Bronchial epithelial cell (primary cell): ENCODE results near the gene ALDH9A1. TPM values are rescaled to one million over a fixed set of nuclear protein-coding genes. Genes with fewer than 3 reads are reported as not detected.

Source experiments
- DNase-seq: peaks from one replicate; pipeline ENCODE4 v3.0.0-alpha.2; 2010; ENCODE audit warnings: low read depth
- FAIRE-seq: peaks from 2 replicates; lab custom pipeline; 2011; peaks lifted over from hg19 to GRCh38; lab: Jason Lieb, UNC
- H3K27me3 ChIP-seq: 2 replicates; pipeline ENCODE4 v1.5.1; 2011; ENCODE audit warnings: low read length; ENCODE audit not compliant: control insufficient read depth, insufficient read depth
- H3K36me3 ChIP-seq: 2 replicates; pipeline ENCODE4 v1.5.1; 2011; ENCODE audit warnings: low read length; ENCODE audit not compliant: control insufficient read depth, insufficient read depth
- H3K4me3 ChIP-seq: 2 replicates; pipeline ENCODE4 v1.5.1; 2011; ENCODE audit warnings: mild to moderate bottlenecking, low read depth, low read length, control low read depth
- CTCF ChIP-seq: IDR thresholded peaks from 2 replicates; pipeline ENCODE4 v1.5.1; 2011; ENCODE audit warnings: mild to moderate bottlenecking, moderate library complexity, low read length, control low read depth, inconsistent platforms; ENCODE audit not compliant: insufficient read depth, severe bottlenecking
- total RNA-seq: library from RNA; depleted of rRNA; stranded (reverse); fragments of >200 nt; gene quantifications from 2 replicates; pipeline ENCODE4 v1.2.1, GENCODE V29; 2014

ALDH9A1 gene
- total RNA-seq, 1 donor from 2014 or later: 44.0 TPM

- DNase-seq (peak; percentile 58), FAIRE-seq (no peak)
- H3K4me3 ChIP-seq: no peak overlapping the region
- H3K27me3 ChIP-seq: no peaks in the 10 kb centered on the region
- no peak for TF ChIP-seq CTCF
- H3K36me3 ChIP-seq: no peaks in the 10 kb centered on the region
Observed at GRCh38 chr1:165696625-165697100, 1.7 kb downstream of the ALDH9A1 start.

GRCh38 chr1:165695031-165695430, 3.3 kb downstream of the ALDH9A1 start:
- TF ChIP-seq CTCF: no peak
- DNase-seq: no peak
- Histone ChIP-seq H3K27me3 (no peaks in the 10 kb centered on the region), H3K4me3 (no peak overlapping the region), H3K36me3 (no peaks in the 10 kb centered on the region)
- no peak for FAIRE-seq

- H3K27me3 ChIP-seq: no peaks in the 10 kb centered on the region
- TF ChIP-seq CTCF: no peak
- FAIRE-seq (no peak), DNase-seq (no peak)
- H3K4me3 ChIP-seq: no peak overlapping the region
- H3K36me3 ChIP-seq: no peaks in the 10 kb centered on the region
Observed at GRCh38 chr1:165688046-165688445, 10.3 kb downstream of the ALDH9A1 start.

DNA sequence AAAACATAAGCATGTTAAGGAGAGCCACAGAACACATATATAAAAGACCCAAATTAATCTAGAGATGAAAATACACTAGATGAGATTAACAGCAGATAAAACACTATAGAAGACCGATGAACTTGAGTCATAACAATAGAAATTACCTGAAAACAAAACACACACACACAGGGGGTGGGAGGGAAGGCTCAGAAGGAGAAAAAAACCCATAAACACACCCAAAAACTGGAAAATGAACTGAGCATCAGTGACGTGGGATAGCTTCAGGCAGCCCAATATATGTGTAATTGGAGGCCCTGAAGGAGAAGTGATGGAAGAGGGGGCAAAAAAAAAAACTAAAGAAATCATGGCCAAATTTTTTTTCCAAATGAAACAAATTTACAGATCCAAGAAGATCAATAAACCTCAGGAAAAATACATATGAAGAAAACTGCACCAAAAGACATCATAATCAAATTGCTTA, 11.4 kb downstream of the ALDH9A1 start:
- H3K36me3 ChIP-seq: peaks cover 4% of the 10 kb centered on the region
- no peak for FAIRE-seq
- TF ChIP-seq CTCF: no peak
- H3K27me3 ChIP-seq: no peaks in the 10 kb centered on the region
- H3K4me3 ChIP-seq: no peak overlapping the region
- DNase-seq: no peak

GRCh38 chr1:165686121-165686970, 12.0 kb downstream of the ALDH9A1 start:
- Histone ChIP-seq H3K4me3 (no peak overlapping the region), H3K36me3 (peaks cover 6% of the 10 kb centered on the region), H3K27me3 (no peaks in the 10 kb centered on the region)
- FAIRE-seq (no peak), DNase-seq (no peak)
- no peak for TF ChIP-seq CTCF
